ENCODE measurements around the gene PCLO. TPM values are rescaled to one million over a fixed set of nuclear protein-coding genes. Genes with fewer than 3 reads are reported as not detected.
A peak's percentile ranks its signal among the peaks of the same experiment; 100 is the strongest.

PCLO gene
- total and polyA plus RNA-seq, 4 donors, result 0.04 to 1.1 (median 0.48) TPM

GRCh38 chr7:83166781-83167180 is 4.1 kb upstream of the PCLO start:
- TF ChIP-seq SP1 (IDR thresholded peaks at IDR 0.05), result no peak
- H3K27ac ChIP-seq (ENCODE audit: low read depth in 1 of 2, low read length in 2 of 2), result no peak overlapping the region
- H3K36me3 ChIP-seq (ENCODE audit: control insufficient read depth in 4 of 4, insufficient read depth in 3 of 4, low read depth in 1 of 4, low read length in 3 of 4), result no peaks in the 10 kb centered on the region
- H3K4me3 ChIP-seq (ENCODE audit: low read depth in 1 of 3, low read length in 3 of 3), result no peak overlapping the region
- no peak overlapping the region for H3K9ac ChIP-seq (ENCODE audit: low read depth in 1 of 2, low read length in 2 of 2)
- H3K27me3 ChIP-seq (ENCODE audit: control insufficient read depth in 4 of 4, insufficient read depth in 4 of 4, low read length in 3 of 4), result peaks cover 0 to 2% (median 0%) of the 10 kb centered on the region in 4 donors
- H3K4me1 ChIP-seq (ENCODE audit: control insufficient read depth in 4 of 4, insufficient read depth in 4 of 4, low read length in 3 of 4), result peaks cover 5 to 10% (median 6%) of the 10 kb centered on the region in 4 donors
- 73% methylated on average over 1 of the region's 1 CpG for WGBS
- peaks cover 0 to 4% (median 0%) of the 10 kb centered on the region in 4 donors for H3K9me3 ChIP-seq (ENCODE audit: control insufficient read depth in 4 of 4, low read length in 3 of 4)
- no peak for DNase-seq (ENCODE audit: low spot score)

- Histone ChIP-seq H3K4me3 (ENCODE audit: low read depth in 1 of 3, low read length in 3 of 3) (peak overlapping the region in 2 of 3 donors; percentile 9 to 61), H3K9me3 (ENCODE audit: control insufficient read depth in 4 of 4, low read length in 3 of 4) (no peaks in the 10 kb centered on the region), H3K27me3 (ENCODE audit: control insufficient read depth in 4 of 4, insufficient read depth in 4 of 4, low read length in 3 of 4) (peaks cover 0 to 2% (median 0%) of the 10 kb centered on the region in 4 donors), H3K27ac (ENCODE audit: low read depth in 1 of 2, low read length in 2 of 2) (no peak overlapping the region), H3K4me1 (ENCODE audit: control insufficient read depth in 4 of 4, insufficient read depth in 4 of 4, low read length in 3 of 4) (peaks cover 5 to 10% (median 6%) of the 10 kb centered on the region in 4 donors), H3K36me3 (ENCODE audit: control insufficient read depth in 4 of 4, insufficient read depth in 3 of 4, low read depth in 1 of 4, low read length in 3 of 4) (no peaks in the 10 kb centered on the region), H3K9ac (ENCODE audit: low read depth in 1 of 2, low read length in 2 of 2) (no peak overlapping the region)
- DNase-seq (ENCODE audit: low spot score), result no peak
- WGBS, result 3% methylated on average over 17 of the region's 17 CpGs
- TF ChIP-seq YY1 (IDR thresholded peaks at IDR 0.05), result peak; percentile 8
- no peak for TF ChIP-seq HNF4A (conservative IDR thresholded peaks at IDR 0.05)
Measured at GRCh38 chr7:83161899-83162401, 734 bp downstream of the PCLO start.

DNA sequence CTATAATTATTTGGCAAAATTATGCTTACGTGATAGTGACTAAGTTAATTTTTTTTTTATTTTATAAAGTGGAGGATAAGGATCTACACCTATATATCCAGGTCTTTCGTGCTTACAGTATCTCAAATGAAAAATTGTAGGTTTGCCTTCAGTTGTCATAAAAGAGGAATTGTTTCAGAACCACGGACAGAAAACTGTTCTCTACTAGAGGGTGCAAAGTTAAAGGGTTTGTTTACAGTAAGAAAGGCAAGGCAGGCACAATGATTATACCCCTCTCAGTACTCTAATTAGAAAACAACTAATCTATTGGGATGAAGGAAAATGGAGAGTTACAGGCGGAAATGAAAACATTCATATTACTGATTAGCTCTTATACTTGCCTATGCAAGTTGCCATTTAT is 1.5 kb downstream of the PCLO start:
- Histone ChIP-seq H3K9ac (ENCODE audit: low read depth in 1 of 2, low read length in 2 of 2) (no peak overlapping the region), H3K9me3 (ENCODE audit: control insufficient read depth in 4 of 4, low read length in 3 of 4) (no peaks in the 10 kb centered on the region), H3K4me1 (ENCODE audit: control insufficient read depth in 4 of 4, insufficient read depth in 4 of 4, low read length in 3 of 4) (peaks cover 5 to 10% (median 6%) of the 10 kb centered on the region in 4 donors), H3K27me3 (ENCODE audit: control insufficient read depth in 4 of 4, insufficient read depth in 4 of 4, low read length in 3 of 4) (peaks cover 0 to 2% (median 0%) of the 10 kb centered on the region in 4 donors), H3K36me3 (ENCODE audit: control insufficient read depth in 4 of 4, insufficient read depth in 3 of 4, low read depth in 1 of 4, low read length in 3 of 4) (no peaks in the 10 kb centered on the region), H3K27ac (ENCODE audit: low read depth in 1 of 2, low read length in 2 of 2) (no peak overlapping the region), H3K4me3 (ENCODE audit: low read depth in 1 of 3, low read length in 3 of 3) (no peak overlapping the region)
- 55% methylated on average over 4 of the region's 4 CpGs for WGBS
- TF ChIP-seq REST (IDR thresholded peaks at IDR 0.05), result peak; percentile 93
- TF ChIP-seq YY1 (IDR thresholded peaks at IDR 0.05), result no peak
- no peak for DNase-seq (ENCODE audit: low spot score)

DNA sequence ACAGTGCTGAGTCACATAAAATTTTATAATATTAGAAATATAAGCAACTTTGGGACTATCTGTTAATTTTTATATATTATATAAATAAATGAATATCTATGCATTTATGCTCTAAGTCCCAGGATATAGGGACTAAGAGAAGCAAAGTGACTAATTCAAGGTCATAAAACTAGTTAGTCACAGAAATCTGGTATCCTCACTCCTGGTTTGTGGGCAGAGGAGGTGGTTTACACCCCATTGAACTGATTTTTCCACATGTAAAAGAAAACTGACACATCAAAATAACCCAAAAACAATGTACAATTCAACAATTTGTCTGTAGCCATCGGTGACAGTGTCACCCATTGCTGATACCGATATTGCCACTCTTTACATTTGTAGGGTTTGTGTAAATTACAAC is 3.0 kb downstream of the PCLO start:
- DNase-seq (ENCODE audit: low spot score), result no peak
- WGBS, result 94% methylated on average over 2 of the region's 2 CpGs
- Histone ChIP-seq H3K9ac (ENCODE audit: low read depth in 1 of 2, low read length in 2 of 2) (no peak overlapping the region), H3K36me3 (ENCODE audit: control insufficient read depth in 4 of 4, insufficient read depth in 3 of 4, low read depth in 1 of 4, low read length in 3 of 4) (no peaks in the 10 kb centered on the region), H3K27ac (ENCODE audit: low read depth in 1 of 2, low read length in 2 of 2) (no peak overlapping the region), H3K9me3 (ENCODE audit: control insufficient read depth in 4 of 4, low read length in 3 of 4) (no peaks in the 10 kb centered on the region), H3K4me3 (ENCODE audit: low read depth in 1 of 3, low read length in 3 of 3) (no peak overlapping the region), H3K27me3 (ENCODE audit: control insufficient read depth in 4 of 4, insufficient read depth in 4 of 4, low read length in 3 of 4) (no peaks in the 10 kb centered on the region), H3K4me1 (ENCODE audit: control insufficient read depth in 4 of 4, insufficient read depth in 4 of 4, low read length in 3 of 4) (peaks cover 5 to 10% (median 6%) of the 10 kb centered on the region in 4 donors)
- no peak for TF ChIP-seq RXRA (IDR thresholded peaks at IDR 0.05)
- no peak for TF ChIP-seq HNF4A (conservative IDR thresholded peaks at IDR 0.05)
- TF ChIP-seq ATF3 (IDR thresholded peaks at IDR 0.05), result no peak
- no peak for TF ChIP-seq NR2F2 (IDR thresholded peaks at IDR 0.05)
- TF ChIP-seq, protein P1, sequence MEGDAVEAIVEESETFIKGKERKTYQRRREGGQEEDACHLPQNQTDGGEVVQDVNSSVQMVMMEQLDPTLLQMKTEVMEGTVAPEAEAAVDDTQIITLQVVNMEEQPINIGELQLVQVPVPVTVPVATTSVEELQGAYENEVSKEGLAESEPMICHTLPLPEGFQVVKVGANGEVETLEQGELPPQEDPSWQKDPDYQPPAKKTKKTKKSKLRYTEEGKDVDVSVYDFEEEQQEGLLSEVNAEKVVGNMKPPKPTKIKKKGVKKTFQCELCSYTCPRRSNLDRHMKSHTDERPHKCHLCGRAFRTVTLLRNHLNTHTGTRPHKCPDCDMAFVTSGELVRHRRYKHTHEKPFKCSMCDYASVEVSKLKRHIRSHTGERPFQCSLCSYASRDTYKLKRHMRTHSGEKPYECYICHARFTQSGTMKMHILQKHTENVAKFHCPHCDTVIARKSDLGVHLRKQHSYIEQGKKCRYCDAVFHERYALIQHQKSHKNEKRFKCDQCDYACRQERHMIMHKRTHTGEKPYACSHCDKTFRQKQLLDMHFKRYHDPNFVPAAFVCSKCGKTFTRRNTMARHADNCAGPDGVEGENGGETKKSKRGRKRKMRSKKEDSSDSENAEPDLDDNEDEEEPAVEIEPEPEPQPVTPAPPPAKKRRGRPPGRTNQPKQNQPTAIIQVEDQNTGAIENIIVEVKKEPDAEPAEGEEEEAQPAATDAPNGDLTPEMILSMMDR (IDR thresholded peaks at IDR 0.05; ENCODE audit: low read depth, low read length, missing input control), result no peak
- TF ChIP-seq, protein P2, sequence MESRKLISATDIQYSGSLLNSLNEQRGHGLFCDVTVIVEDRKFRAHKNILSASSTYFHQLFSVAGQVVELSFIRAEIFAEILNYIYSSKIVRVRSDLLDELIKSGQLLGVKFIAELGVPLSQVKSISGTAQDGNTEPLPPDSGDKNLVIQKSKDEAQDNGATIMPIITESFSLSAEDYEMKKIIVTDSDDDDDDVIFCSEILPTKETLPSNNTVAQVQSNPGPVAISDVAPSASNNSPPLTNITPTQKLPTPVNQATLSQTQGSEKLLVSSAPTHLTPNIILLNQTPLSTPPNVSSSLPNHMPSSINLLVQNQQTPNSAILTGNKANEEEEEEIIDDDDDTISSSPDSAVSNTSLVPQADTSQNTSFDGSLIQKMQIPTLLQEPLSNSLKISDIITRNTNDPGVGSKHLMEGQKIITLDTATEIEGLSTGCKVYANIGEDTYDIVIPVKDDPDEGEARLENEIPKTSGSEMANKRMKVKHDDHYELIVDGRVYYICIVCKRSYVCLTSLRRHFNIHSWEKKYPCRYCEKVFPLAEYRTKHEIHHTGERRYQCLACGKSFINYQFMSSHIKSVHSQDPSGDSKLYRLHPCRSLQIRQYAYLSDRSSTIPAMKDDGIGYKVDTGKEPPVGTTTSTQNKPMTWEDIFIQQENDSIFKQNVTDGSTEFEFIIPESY (IDR thresholded peaks at IDR 0.05), result no peak
- TF ChIP-seq GABPA (IDR thresholded peaks at IDR 0.05 in 1 of 2, conservative IDR thresholded peaks at IDR 0.05 in 1 of 2), result no peak
- TF ChIP-seq YY1 (IDR thresholded peaks at IDR 0.05), result no peak
- no peak for TF ChIP-seq REST (IDR thresholded peaks at IDR 0.05)

Data from liver (tissue), 9 donors.